ENCODE results near the gene GALNT2. TPM values are rescaled to one million over a fixed set of nuclear protein-coding genes. Genes with fewer than 3 reads are reported as not detected.

The GALNT2 gene
- polyA plus RNA-seq, 1 of the 3 experiments (the other 2 are of a cell fraction) = 118 TPM

DNA sequence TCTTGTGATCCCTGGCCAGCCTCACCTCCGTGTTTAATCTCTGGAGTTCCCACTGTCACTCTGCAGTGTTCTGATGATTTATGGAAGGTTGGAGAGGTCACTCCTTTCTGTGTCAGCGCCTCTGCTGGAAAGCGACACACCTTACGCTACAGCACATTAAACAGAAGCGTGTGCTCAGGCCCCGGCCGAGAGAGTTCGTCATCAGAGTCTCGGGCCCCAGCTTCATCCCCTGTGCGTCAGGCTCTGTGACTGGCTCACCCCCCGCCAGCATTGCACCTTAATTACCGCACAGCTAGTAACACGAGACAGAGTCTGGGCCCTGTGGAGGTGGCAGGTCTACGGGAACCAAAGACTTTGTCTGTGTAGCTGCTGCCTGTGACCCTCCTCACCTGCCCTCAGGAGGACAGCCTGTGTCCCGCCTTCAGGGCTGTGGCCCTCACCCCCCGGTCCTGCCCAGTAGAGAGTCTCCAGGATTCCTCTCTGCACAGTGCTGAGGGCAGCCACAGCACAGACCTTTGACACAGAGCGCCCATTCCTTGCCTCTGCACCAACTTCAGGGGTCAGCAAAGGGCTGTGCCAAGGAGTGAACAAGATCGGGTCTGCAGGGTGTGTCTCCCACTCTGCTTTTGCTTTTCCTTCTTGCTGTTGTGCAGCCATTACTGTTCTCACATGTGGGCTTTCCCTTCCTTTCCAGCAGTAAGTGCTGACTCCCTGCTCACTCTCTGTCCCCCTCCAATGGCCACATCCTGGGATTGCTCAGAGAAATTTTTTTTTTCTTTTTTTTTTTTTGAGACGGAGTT, 201.5 kb downstream of the GALNT2 start (continued):
- 0 out of 2 replicates have a peak, but pooled peaks have one; percentile 10 for TF ChIP-seq GATA2 (CRISPR knock-in tag; IDR thresholded peaks at IDR 0.05)
- TF ChIP-seq, protein P1, sequence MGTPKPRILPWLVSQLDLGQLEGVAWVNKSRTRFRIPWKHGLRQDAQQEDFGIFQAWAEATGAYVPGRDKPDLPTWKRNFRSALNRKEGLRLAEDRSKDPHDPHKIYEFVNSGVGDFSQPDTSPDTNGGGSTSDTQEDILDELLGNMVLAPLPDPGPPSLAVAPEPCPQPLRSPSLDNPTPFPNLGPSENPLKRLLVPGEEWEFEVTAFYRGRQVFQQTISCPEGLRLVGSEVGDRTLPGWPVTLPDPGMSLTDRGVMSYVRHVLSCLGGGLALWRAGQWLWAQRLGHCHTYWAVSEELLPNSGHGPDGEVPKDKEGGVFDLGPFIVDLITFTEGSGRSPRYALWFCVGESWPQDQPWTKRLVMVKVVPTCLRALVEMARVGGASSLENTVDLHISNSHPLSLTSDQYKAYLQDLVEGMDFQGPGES (IDR thresholded peaks at IDR 0.05; ENCODE audit: low read depth, low read length) = no peak
- TF ChIP-seq GABPA (IDR thresholded peaks at IDR 0.05; ENCODE audit: low read depth) = no peak
- peak; percentile 87 for TF ChIP-seq RAD21 (IDR thresholded peaks at IDR 0.05; ENCODE audit: low read length)
- TF ChIP-seq, protein P2, sequence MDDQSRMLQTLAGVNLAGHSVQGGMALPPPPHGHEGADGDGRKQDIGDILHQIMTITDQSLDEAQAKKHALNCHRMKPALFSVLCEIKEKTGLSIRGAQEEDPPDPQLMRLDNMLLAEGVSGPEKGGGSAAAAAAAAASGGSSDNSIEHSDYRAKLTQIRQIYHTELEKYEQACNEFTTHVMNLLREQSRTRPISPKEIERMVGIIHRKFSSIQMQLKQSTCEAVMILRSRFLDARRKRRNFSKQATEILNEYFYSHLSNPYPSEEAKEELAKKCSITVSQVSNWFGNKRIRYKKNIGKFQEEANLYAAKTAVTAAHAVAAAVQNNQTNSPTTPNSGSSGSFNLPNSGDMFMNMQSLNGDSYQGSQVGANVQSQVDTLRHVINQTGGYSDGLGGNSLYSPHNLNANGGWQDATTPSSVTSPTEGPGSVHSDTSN (IDR thresholded peaks at IDR 0.05) = no peak
- TF ChIP-seq MEF2A (IDR thresholded peaks at IDR 0.05; ENCODE audit: borderline replicate concordance, low read depth) = no peak
- peak; percentile 79 for TF ChIP-seq SMC3 (IDR thresholded peaks at IDR 0.05; ENCODE audit: low read depth, low read length)

DNA sequence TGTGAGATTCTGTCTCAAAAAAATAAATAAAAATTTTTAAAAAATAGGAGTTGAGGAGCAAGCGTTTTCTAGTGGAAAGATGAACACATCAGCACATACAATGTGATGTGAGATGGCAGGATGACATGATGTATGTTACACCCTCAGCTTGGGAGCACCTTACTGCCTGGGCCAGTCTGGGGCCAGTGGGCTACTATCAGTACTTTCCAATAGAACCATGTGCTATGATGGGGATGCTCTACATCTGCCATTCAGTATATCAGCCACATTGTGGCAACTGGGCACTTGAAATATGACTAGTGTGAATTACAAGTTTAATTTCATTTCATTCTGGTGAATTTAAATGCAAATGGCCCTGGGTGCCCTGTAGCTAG, 203.1 kb downstream of the GALNT2 start:
- Histone ChIP-seq H3K4me1 (ENCODE audit: control insufficient read depth in 1 of 2, insufficient read depth in 2 of 2, low read depth in 1 of 2, low read length in 1 of 2) (peaks cover 9 to 43% of the 10 kb centered on the region in 2 experiments; a peak in 3 of 4 replicates), H3F3A (replicated peaks; ENCODE audit: insufficient read depth) (peaks cover 16% of the 10 kb centered on the region), H2AFZ (ENCODE audit: low read depth) (no peak overlapping the region), H4K20me1 (ENCODE audit: insufficient read depth) (no peaks in the 10 kb centered on the region), H3K4me3 (ENCODE audit: low read depth in 2 of 2, low read length in 1 of 2) (no peak overlapping the region), H3K27me3 (ENCODE audit: insufficient read depth) (no peaks in the 10 kb centered on the region), H3K36me3 (replicated peaks in 1 of 2; ENCODE audit: control insufficient read depth in 1 of 2, insufficient read depth in 2 of 2, low read length in 1 of 2) (peaks cover 9 to 29% of the 10 kb centered on the region in 2 experiments), H3K9me2 (no peaks in the 10 kb centered on the region), H3K9ac (no peak overlapping the region), H3K27ac (ENCODE audit: low read depth in 2 of 2, low read length in 1 of 2) (peak overlapping the region; percentile 49 to 98; a peak in 3 of 4 replicates), H3K79me2 (ENCODE audit: insufficient read depth) (no peaks in the 10 kb centered on the region), H3K4me2 (0 out of 2 replicates have a peak overlapping the region, but pooled peaks have one; percentile 43), H3K9me3 (no peaks in the 10 kb centered on the region)
- 85% methylated on average over 1 of the region's 1 CpG for WGBS (ENCODE audit: low lambda C conversion rate)
- CTCF ChIA-PET = interaction anchor here (0.8 to 2.3 kb wide), 8 partner anchors 15 to 711 kb away, joined by 3 to 7 read pairs (median 4); partner anchors contain the start of gene ABCB10
- TF ChIP-seq, protein P3, sequence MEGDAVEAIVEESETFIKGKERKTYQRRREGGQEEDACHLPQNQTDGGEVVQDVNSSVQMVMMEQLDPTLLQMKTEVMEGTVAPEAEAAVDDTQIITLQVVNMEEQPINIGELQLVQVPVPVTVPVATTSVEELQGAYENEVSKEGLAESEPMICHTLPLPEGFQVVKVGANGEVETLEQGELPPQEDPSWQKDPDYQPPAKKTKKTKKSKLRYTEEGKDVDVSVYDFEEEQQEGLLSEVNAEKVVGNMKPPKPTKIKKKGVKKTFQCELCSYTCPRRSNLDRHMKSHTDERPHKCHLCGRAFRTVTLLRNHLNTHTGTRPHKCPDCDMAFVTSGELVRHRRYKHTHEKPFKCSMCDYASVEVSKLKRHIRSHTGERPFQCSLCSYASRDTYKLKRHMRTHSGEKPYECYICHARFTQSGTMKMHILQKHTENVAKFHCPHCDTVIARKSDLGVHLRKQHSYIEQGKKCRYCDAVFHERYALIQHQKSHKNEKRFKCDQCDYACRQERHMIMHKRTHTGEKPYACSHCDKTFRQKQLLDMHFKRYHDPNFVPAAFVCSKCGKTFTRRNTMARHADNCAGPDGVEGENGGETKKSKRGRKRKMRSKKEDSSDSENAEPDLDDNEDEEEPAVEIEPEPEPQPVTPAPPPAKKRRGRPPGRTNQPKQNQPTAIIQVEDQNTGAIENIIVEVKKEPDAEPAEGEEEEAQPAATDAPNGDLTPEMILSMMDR (IDR thresholded peaks at IDR 0.05) = no peak
- TF ChIP-seq, protein P4, sequence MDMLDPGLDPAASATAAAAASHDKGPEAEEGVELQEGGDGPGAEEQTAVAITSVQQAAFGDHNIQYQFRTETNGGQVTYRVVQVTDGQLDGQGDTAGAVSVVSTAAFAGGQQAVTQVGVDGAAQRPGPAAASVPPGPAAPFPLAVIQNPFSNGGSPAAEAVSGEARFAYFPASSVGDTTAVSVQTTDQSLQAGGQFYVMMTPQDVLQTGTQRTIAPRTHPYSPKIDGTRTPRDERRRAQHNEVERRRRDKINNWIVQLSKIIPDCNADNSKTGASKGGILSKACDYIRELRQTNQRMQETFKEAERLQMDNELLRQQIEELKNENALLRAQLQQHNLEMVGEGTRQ (IDR thresholded peaks at IDR 0.05; ENCODE audit: borderline replicate concordance, low read depth, low read length) = no peak
- no peak for TF ChIP-seq EP300 (IDR thresholded peaks at IDR 0.05; ENCODE audit: borderline replicate concordance in 1 of 2, low read depth in 1 of 2, low read length in 1 of 2)
- TF ChIP-seq FOXM1 (IDR thresholded peaks at IDR 0.05; ENCODE audit: low read depth) = no peak
- TF ChIP-seq TAF1 (IDR thresholded peaks at IDR 0.05; ENCODE audit: borderline replicate concordance, low read depth, low read length) = no peak
- TF ChIP-seq EZH2phosphoT487 (IDR thresholded peaks at IDR 0.05; ENCODE audit: borderline replicate concordance, low read depth) = no peak
- TF ChIP-seq CHD2 (IDR thresholded peaks at IDR 0.05; ENCODE audit: low read length, partially characterized antibody) = no peak
- no peak for TF ChIP-seq POLR2AphosphoS5 (IDR thresholded peaks at IDR 0.05; ENCODE audit: low read depth, low read length)
- TF ChIP-seq MEF2A (IDR thresholded peaks at IDR 0.05; ENCODE audit: borderline replicate concordance, low read depth) = no peak
- TF ChIP-seq, protein P1 (IDR thresholded peaks at IDR 0.05; ENCODE audit: low read depth, low read length) = no peak
- TF ChIP-seq TCF12 (IDR thresholded peaks at IDR 0.05) = no peak
- no peak for TF ChIP-seq JUND (IDR thresholded peaks at IDR 0.05)
- TF ChIP-seq RAD21 (IDR thresholded peaks at IDR 0.05; ENCODE audit: low read length) = no peak
- TF ChIP-seq RXRA (IDR thresholded peaks at IDR 0.05; ENCODE audit: borderline replicate concordance, low read depth) = no peak
- POLR2A ChIA-PET = no interaction called here
- DNase-seq = no peak
